Placental epithelial cell (primary cell): ENCODE measurements around the gene FUNDC2. TPM values are rescaled to one million over a fixed set of nuclear protein-coding genes. Genes with fewer than 3 reads are reported as not detected.

Experiments used
- total RNA-seq: library from RNA; depleted of rRNA; stranded (reverse); fragments of >200 nt; gene quantifications from 2 replicates; pipeline ENCODE4 v1.2.3, GENCODE V29; 2012

Gene FUNDC2, protein sequence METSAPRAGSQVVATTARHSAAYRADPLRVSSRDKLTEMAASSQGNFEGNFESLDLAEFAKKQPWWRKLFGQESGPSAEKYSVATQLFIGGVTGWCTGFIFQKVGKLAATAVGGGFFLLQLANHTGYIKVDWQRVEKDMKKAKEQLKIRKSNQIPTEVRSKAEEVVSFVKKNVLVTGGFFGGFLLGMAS
- 36.1 and 42.5 TPM in 2 replicates for total RNA-seq

DNA sequence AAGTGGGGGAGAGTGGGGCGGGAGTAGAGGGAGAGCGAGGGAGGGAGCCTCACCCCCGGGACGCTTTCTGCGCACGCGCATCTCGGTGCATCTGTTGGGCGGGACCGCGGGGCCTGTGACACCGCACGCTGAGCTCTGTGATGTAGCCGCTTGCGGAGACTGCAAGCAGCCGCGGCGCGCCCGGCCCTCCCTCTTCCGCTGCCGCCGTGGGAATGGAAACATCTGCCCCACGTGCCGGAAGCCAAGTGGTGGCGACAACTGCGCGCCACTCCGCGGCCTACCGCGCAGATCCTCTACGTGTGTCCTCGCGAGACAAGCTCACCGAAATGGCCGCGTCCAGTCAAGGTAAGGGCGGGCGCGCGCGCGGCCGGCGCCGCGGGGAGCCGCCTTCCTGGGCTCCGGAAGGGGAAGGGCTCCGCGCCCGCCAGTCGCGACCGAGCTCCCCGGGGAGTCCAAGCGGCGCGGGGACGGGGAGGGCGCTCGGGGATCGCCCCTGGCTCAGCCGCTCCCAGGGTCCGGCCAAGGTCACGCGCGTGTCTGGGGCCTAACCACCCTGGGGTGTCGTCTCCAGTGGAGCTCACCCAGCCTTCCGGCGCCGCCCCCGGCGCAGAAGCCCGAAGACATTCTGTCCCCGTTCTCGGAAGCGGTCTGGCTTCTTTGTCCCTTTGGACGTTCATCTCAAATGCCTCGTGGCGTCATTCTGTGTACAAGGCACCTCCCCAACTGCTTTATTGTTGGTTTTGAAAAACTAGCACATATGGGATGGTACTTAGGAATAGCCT is at the start of gene FUNDC2:
TSS of gene FUNDC2 (plus strand) at position 118 of the 782 bp plus-strand sequence. CDS start at position 213, 95 bp downstream.

DNA sequence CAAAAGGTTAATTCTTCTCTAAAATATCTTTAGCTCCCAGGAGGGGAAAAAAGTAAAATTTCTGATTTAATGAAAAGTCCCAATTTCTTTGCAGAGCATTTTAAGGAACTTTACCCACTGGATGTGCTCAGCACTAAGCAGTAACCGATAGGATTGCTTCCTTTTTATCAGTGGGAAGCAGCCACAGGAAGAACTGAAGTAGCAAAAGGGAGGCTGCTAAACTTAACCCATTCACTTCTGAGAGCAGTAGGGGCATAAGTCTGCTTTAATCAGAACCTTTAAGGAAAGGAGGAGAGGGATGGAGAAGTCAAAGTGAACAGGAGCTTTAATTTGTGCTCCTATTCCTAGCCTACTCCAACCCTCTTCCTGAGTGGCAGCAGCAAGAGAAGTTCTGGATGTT is 4.1 kb upstream of the FUNDC2 start, which contains the start of gene F8:
TSS of gene F8 (minus strand) at position 139 of the 400 bp plus-strand sequence. CDS start 171 bp downstream, outside the sequence.

GRCh38 chrX:155070975-155071693 is 44.5 kb downstream of the FUNDC2 start, which contains the start of the genes BRCC3, CMC4 and MTCP1:
BRCC3 (plus strand) TSS chrX:155071508; CDS start chrX:155071528, 20 bp downstream.
CMC4 (minus strand) TSS chrX:155071136; CDS start chrX:155064023, 7,113 bp downstream.
MTCP1 (minus strand) TSS chrX:155071136; CDS start chrX:155066010, 5,126 bp downstream.

Other genes with a start within 250 kb of the FUNDC2 start
- 6.7 and 9.2 TPM in 2 replicates for gene MPP1, start 221.4 kb upstream of the FUNDC2 start, total RNA-seq
- not detected in 2 replicates for gene SMIM9, start 192.2 kb upstream of the FUNDC2 start, total RNA-seq
- gene F8A1, start 140.5 kb upstream of the FUNDC2 start, total RNA-seq: 4.3 and 7.9 TPM in 2 replicates
- 1.6 and 2.6 TPM in 2 replicates for gene F8, start 4.1 kb upstream of the FUNDC2 start, total RNA-seq
- 13.7 and 16.3 TPM in 2 replicates for gene CMC4, start 44.3 kb downstream of the FUNDC2 start, total RNA-seq
- gene MTCP1, start 44.3 kb downstream of the FUNDC2 start, total RNA-seq: 1.4 and 17.7 TPM in 2 replicates
- 7.5 and 9.9 TPM in 2 replicates for gene BRCC3, start 44.7 kb downstream of the FUNDC2 start, total RNA-seq
- 24.3 and 46.4 TPM in 2 replicates for gene VBP1, start 189.6 kb downstream of the FUNDC2 start, total RNA-seq
- under 0.01 TPM in 1 of 2 replicates, not detected in the other for gene RAB39B, start 237.6 kb downstream of the FUNDC2 start, total RNA-seq